GM23248 (cell line): ENCODE measurements around the gene CASP7.

Experiments
- EZH2 ChIP-seq: fragments of 200-600 bp; sonication (generic); IDR thresholded peaks from 2 replicates; pipeline ENCODE4 v1.6.1; 2018; ENCODE audit warnings: antibody characterized with exemption, mild to moderate bottlenecking; ENCODE audit not compliant: insufficient read depth, poor library complexity, severe bottlenecking
- EZH2phosphoT487 ChIP-seq: fragments of 200-600 bp; sonication (generic); IDR thresholded peaks from 2 replicates; pipeline ENCODE4 v1.6.1; 2018; ENCODE audit warnings: antibody characterized with exemption, moderate library complexity, mild to moderate bottlenecking, low read depth; ENCODE audit not compliant: insufficient read depth

GRCh38 chr10:113690749-113691148 lies 11.0 kb downstream of the CASP7 start:
- no peak for TF ChIP-seq EZH2
- no peak for TF ChIP-seq EZH2phosphoT487
